GM12865 (cell line): Measurements from ENCODE around the gene CEACAM8.
"Not testable (repeated sequence)": the region's sequence is repeated elsewhere in the genome, so short reads cannot be mapped to it uniquely, and the experiment has no call there.

Experiments used
- DNase-seq: peaks from one replicate; pipeline ENCODE4 v3.0.0; 2010; ENCODE audit warnings: low read depth
- H3K4me3 ChIP-seq: 2 replicates; pipeline ENCODE4 v1.5.1; 2011; ENCODE audit warnings: mild to moderate bottlenecking, low read depth, low read length, control low read depth
- CTCF ChIP-seq: IDR thresholded peaks from 2 replicates; pipeline ENCODE4 v1.5.1; 2011; ENCODE audit warnings: low read length, control low read depth, low read depth, inconsistent platforms; ENCODE audit not compliant: insufficient read depth; ENCODE audit errors: missing control alignments

Gene CEACAM8

GRCh38 chr19:42558450-42559150, 36.1 kb downstream of the CEACAM8 start:
- no peak for DNase-seq
- no peak for TF ChIP-seq CTCF
- no peak overlapping the region for H3K4me3 ChIP-seq

GRCh38 chr19:42557386-42557871, 37.3 kb downstream of the CEACAM8 start:
- DNase-seq, H3K4me3 ChIP-seq: not testable (repeated sequence)

GRCh38 chr19:42555801-42556200, 38.9 kb downstream of the CEACAM8 start:
- H3K4me3 ChIP-seq = no peak overlapping the region
- TF ChIP-seq CTCF = no peak
- DNase-seq = no peak

- H3K4me3 ChIP-seq = no peak overlapping the region
- no peak for TF ChIP-seq CTCF
- no peak for DNase-seq
These were observed 39.4 kb downstream of the CEACAM8 start for GRCh38 chr19:42555317-42555716.

GRCh38 chr19:42554046-42554575, 40.6 kb downstream of the CEACAM8 start:
- no peak for TF ChIP-seq CTCF
- H3K4me3 ChIP-seq = no peak overlapping the region
- no peak for DNase-seq

- TF ChIP-seq CTCF = no peak
- no peak for DNase-seq
- no peak overlapping the region for H3K4me3 ChIP-seq
These were observed 41.3 kb downstream of the CEACAM8 start for GRCh38 chr19:42553292-42554045.
